ENCODE results near the gene CEBPG. TPM values are rescaled to one million over a fixed set of nuclear protein-coding genes. Genes with fewer than 3 reads are reported as not detected.

CEBPG gene
- total RNA-seq, 6 experiments from 2014 or later, result 10.0 to 11.2 (median 10.4) TPM

DNA sequence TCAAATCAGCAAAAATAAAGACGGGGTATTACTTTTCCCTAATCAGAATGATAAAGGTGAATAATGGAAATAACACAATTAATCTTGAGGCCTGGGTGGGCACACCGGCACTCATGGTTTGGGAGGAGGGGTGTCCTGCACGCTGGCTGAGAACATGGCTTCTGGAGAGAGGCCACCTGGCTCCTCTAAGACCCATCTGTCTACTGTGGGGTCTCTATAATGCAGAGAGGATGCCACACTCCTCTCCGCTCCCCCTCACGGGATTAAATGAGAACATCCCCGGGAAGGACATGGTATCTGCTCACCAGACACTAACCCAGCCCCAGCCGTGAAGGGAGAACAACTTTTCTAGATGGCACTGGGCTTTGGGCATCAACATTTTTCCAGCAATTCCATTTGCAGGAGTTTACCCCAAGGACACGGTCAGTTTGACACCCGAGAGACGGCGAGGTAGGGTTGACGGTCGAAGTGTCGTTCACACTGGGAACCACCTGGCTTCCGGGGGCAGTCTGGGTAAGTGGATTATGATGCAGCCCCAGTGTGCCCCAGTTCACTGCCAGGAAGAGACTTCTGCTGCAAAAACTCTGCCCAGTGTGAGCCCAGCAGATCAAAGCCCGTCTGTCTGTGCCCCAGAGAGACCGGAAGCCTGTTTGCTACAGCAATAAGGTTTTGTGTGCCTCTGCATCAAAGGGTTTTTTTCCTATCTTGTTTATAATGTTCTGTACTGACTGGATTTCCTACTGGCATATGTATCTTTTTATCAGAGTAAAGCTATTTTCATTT lies 56.6 kb downstream of the CEBPG start:
- peaks cover 4% of the 10 kb centered on the region; the same call in 1 of the 2 replicates for H3K4me1 Mint-ChIP-seq (ENCODE audit: low read depth)
- H3K36me3 Mint-ChIP-seq (ENCODE audit: low read depth), result no peaks in the 10 kb centered on the region
- TF ChIP-seq, protein P1, sequence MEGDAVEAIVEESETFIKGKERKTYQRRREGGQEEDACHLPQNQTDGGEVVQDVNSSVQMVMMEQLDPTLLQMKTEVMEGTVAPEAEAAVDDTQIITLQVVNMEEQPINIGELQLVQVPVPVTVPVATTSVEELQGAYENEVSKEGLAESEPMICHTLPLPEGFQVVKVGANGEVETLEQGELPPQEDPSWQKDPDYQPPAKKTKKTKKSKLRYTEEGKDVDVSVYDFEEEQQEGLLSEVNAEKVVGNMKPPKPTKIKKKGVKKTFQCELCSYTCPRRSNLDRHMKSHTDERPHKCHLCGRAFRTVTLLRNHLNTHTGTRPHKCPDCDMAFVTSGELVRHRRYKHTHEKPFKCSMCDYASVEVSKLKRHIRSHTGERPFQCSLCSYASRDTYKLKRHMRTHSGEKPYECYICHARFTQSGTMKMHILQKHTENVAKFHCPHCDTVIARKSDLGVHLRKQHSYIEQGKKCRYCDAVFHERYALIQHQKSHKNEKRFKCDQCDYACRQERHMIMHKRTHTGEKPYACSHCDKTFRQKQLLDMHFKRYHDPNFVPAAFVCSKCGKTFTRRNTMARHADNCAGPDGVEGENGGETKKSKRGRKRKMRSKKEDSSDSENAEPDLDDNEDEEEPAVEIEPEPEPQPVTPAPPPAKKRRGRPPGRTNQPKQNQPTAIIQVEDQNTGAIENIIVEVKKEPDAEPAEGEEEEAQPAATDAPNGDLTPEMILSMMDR (IDR thresholded peaks at IDR 0.05), result no peak
- H3K4me3 Mint-ChIP-seq, result no peak overlapping the region
- no peaks in the 10 kb centered on the region for H3K9me3 Mint-ChIP-seq
- no peak for DNase-seq
- no peak overlapping the region for H3K27ac Mint-ChIP-seq
- H3K27me3 Mint-ChIP-seq (ENCODE audit: insufficient read depth), result peaks cover 2% of the 10 kb centered on the region

- Mint-ChIP-seq H3K27me3 (ENCODE audit: insufficient read depth) (peaks cover 2% of the 10 kb centered on the region), H3K27ac (no peak overlapping the region), H3K36me3 (ENCODE audit: low read depth) (no peaks in the 10 kb centered on the region), H3K4me3 (no peak overlapping the region), H3K9me3 (no peaks in the 10 kb centered on the region), H3K4me1 (ENCODE audit: low read depth) (peaks cover 4% of the 10 kb centered on the region; the same call in 1 of the 2 replicates)
- TF ChIP-seq, protein P1 (IDR thresholded peaks at IDR 0.05), result peak; percentile 93
- DNase-seq, result peak; percentile 53
Observed at GRCh38 chr19:33430674-33431277, 57.3 kb downstream of the CEBPG start.

GRCh38 chr19:33432015-33432414 lies 58.5 kb downstream of the CEBPG start:
- Mint-ChIP-seq H3K4me1 (ENCODE audit: low read depth) (peaks cover 4% of the 10 kb centered on the region; the same call in 1 of the 2 replicates), H3K9me3 (no peaks in the 10 kb centered on the region), H3K27ac (no peak overlapping the region), H3K36me3 (ENCODE audit: low read depth) (no peaks in the 10 kb centered on the region), H3K4me3 (no peak overlapping the region), H3K27me3 (ENCODE audit: insufficient read depth) (peaks cover 2% of the 10 kb centered on the region)
- TF ChIP-seq, protein P1 (IDR thresholded peaks at IDR 0.05), result no peak
- DNase-seq, result no peak

Other genes with a start within 250 kb of the CEBPG start
- not detected for gene WDR88, start 241.6 kb upstream of the CEBPG start, total RNA-seq (2021; fragmentation: NEBNext Ultra II Directional; extraction: Animal tissue kit (Norgen Biotek cat#: 25700))
- gene LRP3, start 179.4 kb upstream of the CEBPG start, total RNA-seq (2021; fragmentation: NEBNext Ultra II Directional; extraction: Animal tissue kit (Norgen Biotek cat#: 25700)), result 10 to 100 TPM in 2 of 6 experiments, 1 to 10 TPM in 4; 1.9 to 17.7 (median 2.4) TPM
- not detected for gene SLC7A10, start 147.9 kb upstream of the CEBPG start, total RNA-seq (2021; fragmentation: NEBNext Ultra II Directional; extraction: Animal tissue kit (Norgen Biotek cat#: 25700))
- gene CEBPA, start 71.2 kb upstream of the CEBPG start, total RNA-seq (2021; fragmentation: NEBNext Ultra II Directional; extraction: Animal tissue kit (Norgen Biotek cat#: 25700)), result under 1 TPM in 5 of 6 experiments, not detected in 1; 0.12 to 0.24 (median 0.14) TPM
- 10 to 100 TPM; 57.0 to 76.9 (median 67.6) TPM for gene PEPD, start 148.1 kb downstream of the CEBPG start, total RNA-seq (2021; fragmentation: NEBNext Ultra II Directional; extraction: Animal tissue kit (Norgen Biotek cat#: 25700))
- gene CHST8, start 248.2 kb downstream of the CEBPG start, total RNA-seq (2021; fragmentation: NEBNext Ultra II Directional; extraction: Animal tissue kit (Norgen Biotek cat#: 25700)), result not detected